GM12801 (cell line): Measurements from ENCODE around the gene LCN1.

Source experiments
- TF ChIP-seq, protein P1 (sequence below): IDR thresholded peaks from one replicate; pipeline ENCODE4 v1.5.1; 2011; ENCODE audit warnings: control low read depth; ENCODE audit not compliant: insufficient read length; ENCODE audit errors: extremely low read depth

LCN1 gene

DNA sequence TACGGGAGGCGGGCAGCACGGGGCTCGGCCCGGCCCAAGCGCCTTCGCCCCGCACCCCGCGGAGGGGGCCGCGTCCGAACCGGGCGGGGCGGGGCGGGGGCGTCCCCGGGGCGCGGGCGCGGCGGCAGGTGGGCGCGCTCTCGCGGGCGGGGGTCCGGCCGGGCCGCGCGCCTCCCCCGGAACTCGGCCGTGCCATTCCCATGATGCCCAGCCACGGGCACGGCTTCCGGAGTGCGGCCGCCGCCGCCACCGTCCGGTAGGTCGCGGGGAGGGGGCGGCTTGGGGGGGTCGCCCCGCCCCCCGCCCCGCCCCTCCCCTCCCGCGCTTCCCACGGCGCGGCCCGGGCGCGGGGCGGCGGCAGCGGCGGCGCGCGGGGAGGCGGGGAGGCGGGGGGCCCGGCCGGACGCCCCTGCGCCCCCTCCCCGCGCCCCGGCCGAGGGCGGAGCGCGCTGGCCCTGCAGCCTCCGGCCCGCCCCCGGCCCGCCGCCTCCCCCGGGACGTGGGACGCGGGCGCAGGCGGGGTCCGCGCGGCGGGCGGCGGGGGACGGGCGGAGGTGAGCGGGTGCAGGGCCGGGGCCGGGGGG, 41.7 kb upstream of the LCN1 start, which contains the start of gene PPP1R26:
TSS of gene PPP1R26 (plus strand) at position 314 of the 584 bp plus-strand sequence. CDS start 4,729 bp downstream, outside the sequence.
- TF ChIP-seq, protein P1, sequence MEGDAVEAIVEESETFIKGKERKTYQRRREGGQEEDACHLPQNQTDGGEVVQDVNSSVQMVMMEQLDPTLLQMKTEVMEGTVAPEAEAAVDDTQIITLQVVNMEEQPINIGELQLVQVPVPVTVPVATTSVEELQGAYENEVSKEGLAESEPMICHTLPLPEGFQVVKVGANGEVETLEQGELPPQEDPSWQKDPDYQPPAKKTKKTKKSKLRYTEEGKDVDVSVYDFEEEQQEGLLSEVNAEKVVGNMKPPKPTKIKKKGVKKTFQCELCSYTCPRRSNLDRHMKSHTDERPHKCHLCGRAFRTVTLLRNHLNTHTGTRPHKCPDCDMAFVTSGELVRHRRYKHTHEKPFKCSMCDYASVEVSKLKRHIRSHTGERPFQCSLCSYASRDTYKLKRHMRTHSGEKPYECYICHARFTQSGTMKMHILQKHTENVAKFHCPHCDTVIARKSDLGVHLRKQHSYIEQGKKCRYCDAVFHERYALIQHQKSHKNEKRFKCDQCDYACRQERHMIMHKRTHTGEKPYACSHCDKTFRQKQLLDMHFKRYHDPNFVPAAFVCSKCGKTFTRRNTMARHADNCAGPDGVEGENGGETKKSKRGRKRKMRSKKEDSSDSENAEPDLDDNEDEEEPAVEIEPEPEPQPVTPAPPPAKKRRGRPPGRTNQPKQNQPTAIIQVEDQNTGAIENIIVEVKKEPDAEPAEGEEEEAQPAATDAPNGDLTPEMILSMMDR, result no peak

DNA sequence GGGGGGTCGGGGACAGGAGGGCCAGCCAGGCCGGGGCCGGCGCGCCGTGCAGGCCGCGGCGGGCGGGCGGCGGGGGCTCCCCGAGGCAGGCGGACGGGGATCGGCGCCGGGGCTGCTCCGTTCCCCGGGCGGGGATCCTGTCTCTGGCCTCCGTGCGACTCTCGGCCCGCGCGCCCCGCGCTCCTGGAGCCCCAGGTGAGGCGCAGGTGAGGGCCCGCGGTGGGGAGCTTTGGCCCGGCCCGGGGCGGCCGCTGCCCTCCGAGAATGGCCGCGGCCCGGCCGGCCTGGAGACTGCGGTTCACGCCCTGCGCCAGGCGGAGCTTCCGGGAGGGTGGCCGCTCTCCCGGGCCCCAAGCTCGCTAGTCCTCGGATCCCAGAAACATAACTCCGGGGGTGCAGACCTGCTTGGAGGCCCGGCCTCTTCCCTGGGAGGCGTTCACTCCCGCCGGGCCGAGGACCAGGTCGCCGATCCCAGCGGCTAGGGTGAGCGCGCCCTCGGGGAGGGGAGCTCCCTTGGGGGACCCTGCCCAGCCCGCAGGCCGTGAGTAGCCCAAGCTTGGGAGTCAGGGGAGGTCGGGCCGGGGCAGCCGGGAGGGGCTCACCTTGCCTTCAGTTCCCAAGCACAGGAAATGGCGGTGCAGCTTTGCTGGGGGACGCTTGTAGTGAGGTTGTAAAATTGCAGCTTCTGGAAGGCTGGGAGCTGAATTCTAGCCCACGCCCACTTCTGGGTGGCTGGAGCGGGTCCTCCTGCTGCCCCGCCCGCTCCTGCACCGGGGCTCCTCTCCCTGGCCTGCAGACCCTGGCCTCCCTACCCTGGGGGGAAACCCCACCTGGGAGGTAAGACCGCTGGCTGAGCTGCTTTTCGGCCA, 40.9 kb upstream of the LCN1 start:
- TF ChIP-seq, protein P1, result no peak

GRCh38 chr9:135480940-135481310, 40.3 kb upstream of the LCN1 start:
- TF ChIP-seq, protein P1, result no peak

DNA sequence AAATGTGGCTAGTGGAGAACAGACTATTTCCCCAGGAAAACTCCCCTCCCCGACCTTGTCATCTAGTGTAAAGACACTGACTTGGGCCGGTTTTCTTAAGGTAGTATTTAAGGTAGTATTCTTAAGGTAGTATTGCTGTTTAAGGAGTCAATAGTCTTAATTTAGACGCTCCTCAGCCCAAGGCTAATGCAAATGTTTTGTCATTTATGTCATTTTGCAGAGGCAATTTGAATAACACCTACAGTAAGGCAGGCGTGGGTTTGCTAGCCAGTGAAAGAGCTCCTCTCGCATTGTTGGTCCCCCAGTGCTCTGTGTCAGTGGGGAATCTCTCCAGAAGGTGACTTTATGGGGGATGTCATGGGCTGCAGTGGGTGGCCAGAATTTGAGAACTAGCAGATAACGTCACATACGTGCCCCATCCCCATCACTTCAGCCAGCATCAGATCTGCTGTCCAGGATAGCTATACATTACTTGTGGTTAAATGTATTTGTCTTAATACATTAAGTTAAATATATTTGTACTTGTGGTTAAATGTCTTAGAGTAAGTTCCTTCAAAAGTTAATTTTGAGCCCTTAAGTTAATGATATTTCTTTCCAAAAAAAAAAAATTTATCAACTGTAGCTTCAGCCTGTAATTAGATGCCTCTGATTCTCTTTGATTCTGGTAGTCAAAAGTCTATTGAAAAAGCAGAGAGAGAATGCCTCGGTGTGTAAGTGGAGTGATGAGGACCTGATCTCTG, 39.1 kb upstream of the LCN1 start:
- TF ChIP-seq, protein P1, result no peak

DNA sequence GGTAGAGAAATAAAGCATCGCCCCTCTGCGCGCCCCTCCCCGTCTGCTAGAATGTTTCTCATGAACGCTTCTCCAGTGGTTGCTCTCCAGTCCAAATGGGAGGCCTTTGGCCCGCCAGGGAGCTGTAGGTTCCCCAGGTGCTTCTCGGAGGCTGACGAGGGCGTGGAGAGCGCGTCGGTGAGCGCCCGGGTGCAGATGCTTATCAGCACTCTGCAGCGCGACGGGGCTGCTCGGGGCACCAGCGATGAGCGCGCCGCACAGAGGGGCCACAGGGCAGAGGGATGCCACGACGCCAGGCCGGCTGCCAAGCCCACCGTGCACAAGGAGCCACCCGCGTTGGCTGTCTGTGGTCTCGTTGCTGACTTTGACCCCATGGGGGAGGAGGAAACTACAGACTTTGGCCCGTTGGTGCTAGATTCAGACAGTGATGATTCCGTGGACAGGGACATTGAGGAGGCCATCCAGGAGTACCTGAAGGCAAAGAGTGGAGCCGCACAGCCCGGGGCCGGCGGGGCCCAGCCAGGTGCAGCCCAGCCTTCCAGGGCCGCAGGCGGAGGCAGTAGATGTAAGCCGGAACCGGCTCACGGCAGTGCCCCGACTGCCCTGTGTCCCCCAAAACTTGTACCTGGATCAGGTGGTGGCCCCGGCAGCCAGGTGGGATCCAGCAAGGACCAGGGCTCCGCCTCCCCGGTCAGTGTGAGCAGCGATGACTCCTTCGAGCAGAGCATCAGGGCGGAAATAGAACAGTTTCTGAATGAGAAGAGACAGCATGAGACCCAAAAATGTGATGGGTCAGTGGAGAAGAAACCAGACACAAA, 36.6 kb upstream of the LCN1 start:
- TF ChIP-seq, protein P1, result no peak

DNA sequence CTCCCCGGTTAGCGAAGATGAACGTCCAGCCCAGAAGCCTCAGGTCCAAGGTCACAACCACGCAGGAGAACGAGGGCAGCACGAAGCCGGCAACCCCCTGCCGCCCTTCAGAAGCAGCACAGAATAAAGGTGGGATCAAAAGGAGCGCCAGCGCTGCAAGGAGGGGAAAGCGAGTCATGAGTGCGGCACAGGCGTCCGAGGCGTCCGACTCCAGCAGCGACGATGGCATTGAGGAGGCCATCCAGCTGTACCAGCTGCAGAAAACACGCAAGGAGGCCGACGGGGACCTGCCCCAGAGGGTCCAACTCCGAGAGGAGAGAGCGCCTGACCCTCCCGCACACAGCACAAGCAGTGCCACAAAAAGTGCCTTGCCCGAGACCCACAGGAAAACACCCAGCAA, 35.9 kb upstream of the LCN1 start:
- TF ChIP-seq, protein P1, result no peak

DNA sequence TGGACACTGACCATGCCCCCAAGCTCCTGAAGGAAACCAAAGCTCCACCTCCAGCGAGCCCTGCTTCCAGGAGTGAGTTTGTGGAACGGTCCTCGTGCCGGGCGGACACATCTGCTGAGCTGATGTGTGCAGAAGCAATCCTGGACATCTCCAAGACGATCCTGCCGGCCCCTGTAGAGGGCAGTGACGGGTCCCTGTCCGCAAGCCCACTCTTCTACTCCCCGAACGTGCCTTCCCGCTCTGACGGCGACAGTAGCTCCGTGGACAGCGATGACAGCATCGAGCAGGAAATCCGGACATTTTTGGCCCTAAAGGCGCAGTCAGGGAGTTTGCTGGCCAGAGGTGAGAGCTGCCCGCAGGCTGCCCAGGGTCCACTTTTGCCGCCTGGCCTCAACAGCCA, 35.4 kb upstream of the LCN1 start:
- TF ChIP-seq, protein P1, result no peak
